GM18909 (cell line): ENCODE measurements around the gene CORT.
"Not testable (repeated sequence)": the region's sequence is repeated elsewhere in the genome, so short reads cannot be mapped to it uniquely, and the experiment has no call there.

Experiments used
- ATAC-seq: cut with Tn5 transposase; IDR thresholded peaks from one replicate; pipeline ENCODE4 v1.9.1; 2021; ENCODE audit warnings: mild to moderate bottlenecking; ENCODE audit not compliant: unreplicated experiment, poor library complexity

The CORT gene

GRCh38 chr1:10434590-10434989 lies 15.2 kb upstream of the CORT start:
- no peak for ATAC-seq

GRCh38 chr1:10437052-10437451 lies 12.8 kb upstream of the CORT start:
- ATAC-seq, result no peak

DNA sequence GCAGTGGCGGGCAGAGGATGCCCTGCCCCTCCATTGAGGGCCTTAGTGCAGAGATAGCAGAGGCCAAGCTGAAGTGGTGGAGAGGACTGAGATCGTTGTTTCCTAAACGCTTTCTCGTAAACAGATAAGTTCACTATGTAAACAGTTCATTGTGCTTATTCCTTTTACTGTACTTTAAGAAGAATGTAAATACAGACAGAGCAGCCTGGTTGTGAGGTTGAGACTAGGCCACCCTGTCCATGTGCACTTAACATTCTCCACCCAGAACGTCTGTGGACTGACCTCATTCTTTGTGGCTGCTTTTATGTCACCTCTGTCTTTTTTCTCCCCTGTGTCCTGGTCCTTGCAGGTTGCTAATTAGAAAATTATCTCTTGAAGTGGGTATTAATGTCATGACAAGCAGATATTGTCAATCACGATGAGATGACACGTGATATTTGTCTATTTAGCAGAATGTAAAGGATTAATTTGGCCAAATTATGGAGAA lies 11.1 kb upstream of the CORT start:
- no peak for ATAC-seq

DNA sequence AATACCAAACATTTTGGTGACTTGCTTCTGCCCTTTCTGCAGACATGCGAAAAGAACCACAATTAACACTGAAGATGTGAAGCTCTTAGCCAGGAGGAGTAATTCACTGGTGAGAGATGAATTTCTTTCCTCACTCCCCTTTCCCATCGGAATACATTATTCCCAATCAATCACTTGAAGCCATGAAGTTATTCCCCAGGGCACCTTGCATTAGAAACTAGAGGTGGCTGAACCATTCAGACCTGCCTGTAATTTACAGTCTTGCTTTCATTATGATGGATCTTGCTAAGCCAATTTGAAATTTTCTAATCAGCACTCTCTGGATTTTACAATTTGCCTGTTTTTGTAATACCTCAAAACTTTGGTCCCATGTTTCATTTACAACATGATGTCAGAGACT lies 9.5 kb upstream of the CORT start:
- no peak for ATAC-seq

DNA sequence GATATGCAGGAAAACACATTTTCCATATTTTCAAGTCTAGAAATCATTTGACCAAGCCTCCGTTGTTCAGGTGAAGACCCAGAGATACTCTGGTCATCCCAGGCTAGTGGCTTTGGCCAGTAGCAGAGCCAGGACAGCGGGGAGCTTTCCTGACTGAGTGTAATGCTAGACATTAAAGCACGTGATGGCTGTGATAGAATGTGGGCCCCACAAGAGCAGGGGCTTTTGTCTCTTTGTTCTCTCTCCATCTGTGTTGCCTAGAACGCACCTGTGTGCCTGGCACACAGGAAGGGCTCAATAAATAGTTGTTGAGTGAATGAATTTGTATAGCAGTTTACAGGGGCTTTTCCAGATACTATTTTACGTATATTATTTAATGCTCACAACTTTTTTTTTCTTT lies 9.0 kb upstream of the CORT start:
- ATAC-seq, result no peak

DNA sequence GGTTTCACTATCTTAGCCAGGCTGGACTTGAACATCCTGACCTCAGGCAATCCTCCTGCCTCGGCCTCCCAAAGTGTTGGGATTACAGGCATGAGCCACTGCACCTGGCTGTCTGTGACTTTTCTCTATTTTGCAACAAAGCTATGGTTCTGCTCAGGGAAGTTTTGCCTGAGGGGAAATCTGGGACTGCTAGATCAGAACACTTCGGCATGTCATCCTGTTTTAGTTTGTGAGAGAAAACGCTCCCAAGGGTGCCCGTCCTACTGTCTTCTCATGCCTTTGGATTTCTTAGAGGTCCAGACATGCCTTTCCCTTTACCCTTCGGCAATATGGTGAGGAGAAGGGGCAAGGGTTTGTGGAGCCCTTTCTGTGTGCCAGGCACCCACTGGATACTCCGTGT lies 5.6 kb upstream of the CORT start:
- no peak for ATAC-seq

DNA sequence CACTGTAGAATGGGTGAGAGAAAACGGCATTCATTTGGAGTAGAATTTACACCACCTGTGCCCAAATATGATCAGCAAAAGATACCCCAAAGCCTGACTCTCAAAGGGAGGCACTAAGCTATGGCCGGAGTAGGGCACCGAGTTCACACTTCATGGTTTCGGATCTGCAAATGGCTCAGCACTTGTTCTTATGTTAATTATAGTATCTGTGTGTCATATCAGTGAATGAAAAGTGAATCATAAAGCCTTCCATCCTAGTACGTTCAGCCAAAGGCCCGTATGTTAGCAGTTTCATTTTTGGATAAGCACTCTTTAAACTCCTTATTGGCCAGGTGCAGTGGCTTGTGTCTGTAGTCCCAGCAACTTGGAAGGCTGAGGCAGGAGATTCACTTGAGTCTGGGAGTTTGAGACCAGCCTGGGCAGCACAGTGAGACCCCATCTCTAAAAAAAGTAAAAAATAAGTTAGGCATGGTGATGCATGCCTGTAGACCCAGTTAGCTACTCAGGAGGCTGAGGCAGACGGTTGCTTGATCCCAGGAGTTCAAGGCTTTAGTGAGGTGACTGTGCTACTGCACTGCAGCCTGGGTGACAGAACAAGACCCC lies 4.9 kb upstream of the CORT start:
- ATAC-seq, result no peak

GRCh38 chr1:10446790-10447422 lies 2.9 kb upstream of the CORT start:
- no peak for ATAC-seq

GRCh38 chr1:10450156-10450814 lies 454 bp downstream of the CORT start:
- ATAC-seq, result no peak

DNA sequence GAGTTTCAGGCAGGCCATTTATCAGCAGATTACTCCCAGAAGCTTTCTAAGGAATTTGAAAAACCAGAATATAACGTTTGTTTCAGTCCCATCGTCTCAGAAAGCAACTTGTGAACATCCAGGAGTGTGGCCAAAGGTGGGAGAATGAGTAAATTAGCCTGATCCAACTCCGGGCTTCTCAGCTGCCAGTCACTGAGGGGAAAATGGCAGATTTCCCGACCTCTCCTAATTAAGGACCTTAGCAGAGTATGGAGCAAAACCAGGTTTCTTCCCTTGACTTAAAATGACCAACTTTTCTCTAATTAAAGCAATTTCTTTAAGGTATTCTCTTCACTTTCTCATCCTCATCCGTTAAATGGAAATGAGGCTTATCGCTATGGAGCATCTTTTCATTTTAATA lies 1.0 kb downstream of the CORT start:
- no peak for ATAC-seq

DNA sequence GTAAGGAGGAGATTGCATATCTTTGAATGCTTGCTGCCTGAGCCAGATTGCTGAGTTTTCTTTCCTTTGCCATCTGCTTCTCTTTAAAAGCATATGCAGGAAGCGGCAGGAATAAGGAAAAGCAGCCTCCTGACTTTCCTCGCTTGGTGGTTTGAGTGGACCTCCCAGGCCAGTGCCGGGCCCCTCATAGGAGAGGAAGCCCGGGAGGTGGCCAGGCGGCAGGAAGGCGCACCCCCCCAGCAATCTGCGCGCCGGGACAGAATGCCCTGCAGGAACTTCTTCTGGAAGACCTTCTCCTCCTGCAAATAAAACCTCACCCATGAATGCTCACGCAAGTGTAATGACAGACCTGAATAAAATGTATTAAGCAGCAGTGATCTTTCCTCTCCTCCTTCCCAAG lies 1.5 kb downstream of the CORT start:
- no peak for ATAC-seq

DNA sequence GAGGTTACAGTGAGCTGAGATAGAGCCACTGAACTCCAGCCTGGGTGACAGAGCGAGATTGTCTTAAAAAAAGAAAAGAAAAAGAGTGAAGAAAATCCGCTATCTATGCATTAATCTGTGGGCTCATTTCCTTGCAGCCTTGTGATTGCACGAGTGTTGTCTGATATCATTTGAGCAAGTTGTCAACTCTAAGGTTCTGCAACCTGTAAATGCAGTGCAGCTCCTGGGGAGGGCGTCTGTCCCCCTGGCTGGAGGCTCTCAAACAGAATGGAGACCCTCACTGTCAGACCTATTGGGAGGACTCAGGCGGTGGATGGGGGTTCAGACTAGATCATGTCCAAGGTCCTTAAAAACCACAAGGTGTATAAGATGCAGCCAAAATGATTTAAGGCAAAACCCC lies 6.2 kb downstream of the CORT start:
- no peak for ATAC-seq

GRCh38 chr1:10456661-10457060 lies 6.8 kb downstream of the CORT start:
- no peak for ATAC-seq

DNA sequence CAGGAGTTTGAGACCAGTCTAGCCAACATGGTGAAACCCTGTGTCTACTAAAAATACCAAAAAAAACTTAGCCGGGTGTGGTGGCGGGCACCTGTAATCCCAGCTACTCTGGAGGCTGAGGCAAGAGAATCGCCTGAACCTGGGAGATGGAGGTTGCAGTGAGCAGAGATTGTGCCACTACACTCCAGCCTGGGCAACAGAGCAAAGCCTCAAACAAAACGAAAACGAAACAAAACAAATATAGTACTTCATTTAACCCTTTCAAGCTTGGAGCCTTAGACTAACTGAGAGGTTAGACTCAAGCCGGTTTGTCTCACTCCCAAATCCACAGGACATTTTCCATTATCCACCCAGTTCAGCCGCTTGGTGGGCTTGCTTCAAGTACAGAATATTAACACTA lies 7.6 kb downstream of the CORT start:
- not testable (repeated sequence) for ATAC-seq

- ATAC-seq, result no peak
Observed at GRCh38 chr1:10457875-10458274, 8.0 kb downstream of the CORT start.

- ATAC-seq, result no peak
Observed at GRCh38 chr1:10459184-10459583, 9.4 kb downstream of the CORT start.

- ATAC-seq, result no peak
Observed at GRCh38 chr1:10467078-10467477, 17.2 kb downstream of the CORT start.

DNA sequence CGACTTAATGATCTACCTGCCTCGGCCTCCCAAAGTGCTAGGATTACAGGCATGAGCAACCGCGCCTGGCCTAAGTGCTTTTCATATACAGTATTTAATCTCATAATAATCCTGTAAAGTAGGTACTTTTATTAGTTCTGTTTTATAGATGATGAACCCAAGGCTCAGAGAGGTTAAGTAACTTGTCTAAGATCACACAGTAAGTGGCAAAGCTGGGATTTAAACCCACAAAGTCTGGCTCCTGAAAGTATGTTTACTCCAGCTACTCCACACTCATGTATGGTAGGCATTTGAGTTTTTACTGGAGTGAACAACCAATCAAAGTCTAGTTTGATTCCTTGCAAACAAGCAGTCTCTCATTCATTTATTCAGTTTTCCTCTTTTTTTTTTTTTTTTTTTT lies 20.2 kb downstream of the CORT start:
- ATAC-seq, result no peak

DNA sequence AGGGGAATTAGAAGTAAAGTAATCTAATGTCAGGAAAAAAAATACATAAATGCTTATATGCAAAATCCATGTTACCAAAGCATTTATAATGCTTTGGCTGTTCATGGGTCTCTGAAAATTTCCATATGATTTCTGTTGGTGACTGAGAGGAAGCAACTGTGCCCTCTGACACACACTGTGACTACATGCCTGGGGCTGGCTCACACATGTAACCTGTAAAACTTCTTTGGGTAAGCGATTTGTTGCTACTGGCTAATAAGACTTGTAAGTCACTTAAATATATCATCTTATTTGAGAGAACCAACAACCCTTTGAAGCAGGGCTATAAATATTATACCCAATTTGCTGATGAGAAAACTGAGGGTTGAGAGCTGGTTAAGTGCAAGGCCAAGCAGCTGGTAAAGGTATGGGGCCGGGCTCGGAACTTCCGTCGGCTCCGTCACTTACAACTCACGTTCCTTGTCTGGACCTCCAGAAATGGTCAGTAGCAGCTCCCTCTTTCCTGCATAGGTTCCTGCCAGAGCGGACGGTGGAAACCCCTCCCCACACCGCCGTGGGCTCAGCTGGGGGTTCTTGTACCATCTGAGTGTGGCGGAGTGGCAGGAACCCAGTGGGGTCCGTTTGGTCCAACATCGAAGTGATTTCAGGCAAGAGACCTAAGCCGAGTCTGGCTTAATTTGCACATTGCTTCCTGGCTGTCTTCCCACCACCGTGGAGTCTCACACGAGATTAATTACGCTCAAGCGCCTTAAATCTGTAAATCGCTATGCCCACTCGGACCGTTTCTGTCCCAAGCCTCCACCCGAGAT lies 21.8 kb downstream of the CORT start:
- ATAC-seq, result no peak

DNA sequence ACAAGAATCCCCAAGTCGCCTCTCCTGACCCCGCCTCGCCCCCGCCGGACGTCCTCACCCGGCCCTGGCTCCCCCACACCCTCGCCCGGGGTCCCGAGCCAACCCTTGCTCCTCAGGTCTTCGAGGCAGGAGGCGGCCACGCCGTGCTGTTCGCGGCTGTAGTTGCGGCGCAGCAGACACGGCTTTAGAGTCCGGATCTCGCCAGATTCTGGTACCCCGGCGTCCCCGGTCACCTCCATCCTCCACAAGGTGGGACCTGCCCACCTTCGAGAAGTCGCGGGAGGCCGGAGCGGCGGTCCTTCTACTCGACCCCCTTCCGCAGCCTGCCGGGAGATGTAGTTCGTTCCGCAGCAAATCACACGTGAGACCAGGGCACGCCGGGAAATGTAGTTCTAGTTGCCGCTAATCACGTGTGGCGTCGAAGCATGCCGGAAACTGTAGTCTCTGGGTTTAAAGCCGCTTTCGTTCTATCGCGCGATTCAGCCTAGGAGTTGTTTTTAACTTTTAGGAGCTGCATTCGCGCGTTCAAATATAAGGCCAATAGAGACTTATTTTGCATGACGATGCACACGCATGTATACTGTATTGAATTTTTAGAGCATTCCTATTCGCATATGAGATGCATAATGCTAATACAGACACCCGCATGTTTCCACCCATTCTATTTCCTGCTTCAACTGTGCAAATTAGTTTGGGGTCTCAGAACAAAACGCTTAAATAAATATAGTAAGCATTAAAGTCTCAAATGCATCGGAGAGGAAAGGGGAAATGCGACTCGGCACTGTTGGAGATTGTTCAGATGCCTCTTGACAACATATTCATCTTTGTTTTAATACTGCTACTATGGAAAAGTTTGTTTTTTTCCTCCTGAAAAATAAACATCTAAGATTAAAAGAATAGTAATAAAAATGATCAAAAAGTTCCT lies 22.7 kb downstream of the CORT start, which contains the start of gene DFFA:
Gene DFFA, minus strand, starts transcription at position 310 of the 925 bp plus-strand sequence. Its CDS starts 71 bp downstream, at position 239.
- ATAC-seq, result peak; percentile 83
